GM18511 (cell line): ENCODE measurements around the gene SCN1B.
"Not testable (repeated sequence)": the region's sequence is repeated elsewhere in the genome, so short reads cannot be mapped to it uniquely, and the experiment has no call there.

ENCODE experiments used
- ATAC-seq: cut with Tn5 transposase; IDR thresholded peaks from one replicate; pipeline ENCODE4 v1.9.1; 2021; ENCODE audit warnings: mild to moderate bottlenecking, moderate library complexity; ENCODE audit not compliant: unreplicated experiment

Gene SCN1B

GRCh38 chr19:35000647-35001501 is 29.4 kb upstream of the SCN1B start:
- peak; percentile 22 for ATAC-seq

GRCh38 chr19:35002037-35002535 is 28.2 kb upstream of the SCN1B start:
- ATAC-seq = no peak

- no peak for ATAC-seq
These were observed 25.6 kb upstream of the SCN1B start for GRCh38 chr19:35004517-35005255.

- no peak for ATAC-seq
These were observed 24.9 kb upstream of the SCN1B start for GRCh38 chr19:35005256-35005977.

- ATAC-seq = not testable (repeated sequence)
These were observed 24.3 kb upstream of the SCN1B start for GRCh38 chr19:35006007-35006341.

- no peak for ATAC-seq
These were observed 23.8 kb upstream of the SCN1B start for GRCh38 chr19:35006342-35006998.

GRCh38 chr19:35006999-35007365 is 23.3 kb upstream of the SCN1B start:
- ATAC-seq = no peak

- not testable (repeated sequence) for ATAC-seq
These were observed 22.8 kb upstream of the SCN1B start for GRCh38 chr19:35007427-35007826.

GRCh38 chr19:35008891-35009341 is 21.4 kb upstream of the SCN1B start:
- no peak for ATAC-seq

GRCh38 chr19:35009424-35010415 is 20.6 kb upstream of the SCN1B start:
- ATAC-seq = no peak

GRCh38 chr19:35011091-35011689 is 19.1 kb upstream of the SCN1B start:
- ATAC-seq = no peak

GRCh38 chr19:35011737-35012682 is 18.3 kb upstream of the SCN1B start:
- ATAC-seq = no peak

GRCh38 chr19:35013041-35013819 is 17.0 kb upstream of the SCN1B start:
- ATAC-seq = no peak

GRCh38 chr19:35013820-35014754 is 16.2 kb upstream of the SCN1B start:
- ATAC-seq = no peak

- not testable (repeated sequence) for ATAC-seq
These were observed 15.5 kb upstream of the SCN1B start for GRCh38 chr19:35014774-35015173.

GRCh38 chr19:35015270-35015953 is 14.9 kb upstream of the SCN1B start:
- no peak for ATAC-seq
